Left ventricle myocardium superior (tissue), 1 donor: Measurements from ENCODE around the gene SPOUT1. TPM values are rescaled to one million over a fixed set of nuclear protein-coding genes. Genes with fewer than 3 reads are reported as not detected.

ENCODE experiments used
- ATAC-seq: fragments of 200-7000 bp; cut with Tn5 transposase; one replicate; pipeline ENCODE4 v1.9.1; 2020; ENCODE audit warnings: mild to moderate bottlenecking, moderate library complexity
- DNase-seq: peaks from one replicate; pipeline ENCODE4 v3.0.0-alpha.2; 2020
- intact Hi-C: fragments of 100-400 bp; cut with micrococcal nuclease; formaldehyde crosslinking; loops from one replicate; pipeline ENCODE4 v1.11.0; 2022
- total RNA-seq: library from RNA; stranded (reverse); fragmentation: NEBNext Ultra II Directional; extraction: Animal tissue kit (Norgen Biotek cat#: 25700); gene quantifications from one replicate; pipeline ENCODE4 v1.2.1, GENCODE V29; 2021
- donor health status: DM: no; HTN: yes; CAD: no; lungs with severe emphysema.

The SPOUT1 gene
- total RNA-seq, 1 donor from 2014 or later: 13.5 TPM

- intact Hi-C loops: no loop called here
- ATAC-seq: no peak
- DNase-seq: no peak
These were observed 12.3 kb upstream of the SPOUT1 start for GRCh38 chr9:128841694-128842492.

GRCh38 chr9:128840524-128840923 lies 10.9 kb upstream of the SPOUT1 start:
- no peak for DNase-seq

GRCh38 chr9:128838338-128838737 lies 8.7 kb upstream of the SPOUT1 start:
- DNase-seq: peak; percentile 12
- no peak for ATAC-seq
- intact Hi-C loops: no loop called here

More at GRCh38 chr9:128840524-128840923, 10.9 kb upstream of the SPOUT1 start:
- no peak for ATAC-seq
- intact Hi-C loops: no loop called here

- DNase-seq (peak; percentile 15), ATAC-seq (no peak)
- intact Hi-C loops: no loop called here
These were observed 7.0 kb upstream of the SPOUT1 start for GRCh38 chr9:128836509-128837145.

- no peak for DNase-seq
- ATAC-seq: no peak
- intact Hi-C loops: no loop called here
These were observed 5.9 kb upstream of the SPOUT1 start for GRCh38 chr9:128835246-128836210.

GRCh38 chr9:128833696-128834095 lies 4.1 kb upstream of the SPOUT1 start:
- intact Hi-C loops: no loop called here
- DNase-seq: no peak

GRCh38 chr9:128828719-128829452 lies 708 bp downstream of the SPOUT1 start:
- DNase-seq: no peak
- intact Hi-C loops: no loop called here
- no peak for ATAC-seq

More at GRCh38 chr9:128833696-128834095, 4.1 kb upstream of the SPOUT1 start:
- no peak for ATAC-seq

GRCh38 chr9:128828267-128828666 lies 1.3 kb downstream of the SPOUT1 start:
- DNase-seq (no peak), ATAC-seq (no peak)
- intact Hi-C loops: no loop called here

GRCh38 chr9:128825923-128826700 lies 3.5 kb downstream of the SPOUT1 start:
- intact Hi-C loops: no loop called here
- ATAC-seq: no peak
- DNase-seq: no peak

GRCh38 chr9:128824911-128825310 lies 4.7 kb downstream of the SPOUT1 start:
- intact Hi-C loops: no loop called here
- no peak for DNase-seq
- ATAC-seq: no peak

GRCh38 chr9:128823903-128824406 lies 5.6 kb downstream of the SPOUT1 start:
- ATAC-seq: no peak
- intact Hi-C loops: no loop called here
- DNase-seq: no peak

- ATAC-seq (no peak), DNase-seq (no peak)
- intact Hi-C loops: no loop called here
These were observed 6.2 kb downstream of the SPOUT1 start for GRCh38 chr9:128823362-128823902.

- DNase-seq (no peak), ATAC-seq (no peak)
- intact Hi-C loops: no loop called here
These were observed 7.1 kb downstream of the SPOUT1 start for GRCh38 chr9:128822407-128823042.

- DNase-seq (no peak), ATAC-seq (no peak)
- intact Hi-C loops: no loop called here
These were observed 7.8 kb downstream of the SPOUT1 start for GRCh38 chr9:128821584-128822406.

- ATAC-seq: no peak
These were observed 8.7 kb downstream of the SPOUT1 start for GRCh38 chr9:128820665-128821583.

More at GRCh38 chr9:128820665-128821583, 8.7 kb downstream of the SPOUT1 start:
- no peak for DNase-seq
- intact Hi-C loops: no loop called here
